GM19438 (cell line): ENCODE data around the gene MREG.
"Not testable (repeated sequence)": the region's sequence is repeated elsewhere in the genome, so short reads cannot be mapped to it uniquely, and the experiment has no call there.

ENCODE experiments used
- ATAC-seq: cut with Tn5 transposase; IDR thresholded peaks from one replicate; pipeline ENCODE4 v1.9.1; 2021; ENCODE audit warnings: low read depth; ENCODE audit not compliant: unreplicated experiment

Gene MREG

DNA sequence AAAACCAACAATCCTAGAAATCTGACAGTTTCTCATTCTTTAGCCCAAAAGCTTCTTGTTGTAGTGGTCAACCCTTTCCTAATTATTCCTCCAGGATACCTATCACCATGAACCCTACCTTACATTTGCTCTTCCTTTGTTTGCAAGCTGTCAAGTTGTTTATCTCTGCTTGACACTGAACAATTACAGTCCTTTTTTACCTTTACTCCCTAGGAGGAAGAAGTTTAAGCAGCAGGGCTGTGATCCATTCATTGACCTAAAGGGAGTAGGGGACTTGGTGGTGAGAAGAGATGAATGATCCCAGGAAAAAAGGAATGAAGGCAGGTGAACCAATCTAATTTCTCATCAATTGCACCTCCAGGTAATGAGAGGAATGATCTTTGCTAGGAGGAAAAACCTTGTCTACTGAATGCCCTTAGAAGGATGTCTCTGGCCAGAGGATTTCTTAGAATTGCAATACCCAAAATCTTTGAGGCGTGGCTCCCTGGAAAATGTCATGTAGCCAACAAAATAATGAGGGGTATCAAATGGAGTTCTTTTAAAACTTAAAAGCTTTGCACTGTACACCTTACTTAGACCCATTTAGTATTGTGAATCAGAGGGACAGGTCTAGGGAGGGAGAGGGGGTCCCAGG, 47.7 kb downstream of the MREG start:
- ATAC-seq: no peak

DNA sequence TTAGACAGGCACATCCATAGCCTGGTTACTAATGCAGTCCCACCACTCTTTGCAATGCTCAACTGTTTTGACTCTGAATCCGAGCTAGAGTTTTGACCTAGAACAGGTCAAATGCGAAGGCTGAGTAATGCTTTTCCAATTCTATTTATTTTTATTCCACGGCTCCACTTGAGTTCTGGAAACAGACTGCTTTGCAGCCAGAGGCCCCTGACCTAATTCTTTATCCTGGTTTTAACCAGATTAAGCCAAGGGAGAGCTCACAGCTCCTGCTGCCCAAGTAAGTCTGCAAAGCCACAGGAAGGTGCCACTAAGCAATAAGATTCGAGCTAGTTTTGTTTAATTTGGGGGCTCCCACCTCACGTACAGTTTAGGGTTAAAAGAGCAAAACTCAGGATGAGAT, 51.4 kb downstream of the MREG start:
- ATAC-seq: no peak

DNA sequence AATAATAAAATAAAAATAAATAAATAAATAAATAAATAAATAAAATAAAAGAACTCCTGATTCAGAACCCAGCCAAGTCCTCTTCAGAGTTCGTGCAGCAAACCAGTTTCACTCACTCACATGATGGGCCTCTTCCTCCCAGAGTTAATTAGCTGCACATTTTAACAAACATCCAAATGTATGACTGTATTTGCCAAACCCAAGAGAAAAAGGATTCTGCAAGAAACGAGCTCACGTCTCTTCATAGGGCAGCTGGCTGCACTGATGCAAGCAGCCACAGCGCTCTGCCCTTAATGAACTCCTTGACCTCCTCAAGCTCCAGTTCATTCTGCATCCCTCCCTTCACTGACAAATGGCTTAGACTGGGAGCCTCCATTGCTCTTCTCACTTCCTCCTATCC, 55.1 kb downstream of the MREG start:
- no peak for ATAC-seq

DNA sequence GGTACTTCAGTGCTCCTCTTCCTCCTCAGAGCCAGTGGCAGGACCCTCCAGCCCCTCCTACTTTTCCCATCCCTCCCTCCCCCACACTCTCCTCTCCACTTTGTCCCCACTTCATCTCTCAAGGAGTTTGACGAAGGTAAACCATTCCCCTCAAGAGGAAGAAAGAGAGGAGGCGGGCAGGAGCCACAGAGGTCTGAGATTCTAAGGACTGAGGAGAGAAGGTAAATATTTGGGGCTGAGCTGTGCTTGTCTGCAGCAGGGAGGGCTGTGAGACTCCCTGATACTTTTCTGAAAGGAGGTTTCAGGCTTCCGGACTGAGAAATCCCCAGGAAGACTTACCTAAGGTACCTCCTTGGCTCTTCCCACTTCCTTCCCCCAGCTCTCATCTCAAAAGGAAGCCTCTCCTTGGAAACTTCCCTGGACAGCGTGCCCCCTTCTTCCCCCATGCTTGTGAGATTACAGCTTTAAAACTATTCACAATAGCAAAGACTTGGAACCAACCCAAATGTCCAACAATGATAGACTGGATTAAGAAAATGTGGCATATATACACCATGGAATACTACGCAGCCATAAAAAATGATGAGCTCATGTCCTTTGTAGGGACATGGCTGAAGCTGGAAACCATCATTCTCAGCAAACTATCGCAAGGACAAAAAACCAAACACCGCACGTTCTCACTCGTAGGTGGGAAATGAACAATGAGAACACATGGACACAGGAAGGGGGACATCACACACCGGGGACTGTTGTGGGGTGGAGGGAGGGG, 55.8 kb downstream of the MREG start:
- not testable (repeated sequence) for ATAC-seq

DNA sequence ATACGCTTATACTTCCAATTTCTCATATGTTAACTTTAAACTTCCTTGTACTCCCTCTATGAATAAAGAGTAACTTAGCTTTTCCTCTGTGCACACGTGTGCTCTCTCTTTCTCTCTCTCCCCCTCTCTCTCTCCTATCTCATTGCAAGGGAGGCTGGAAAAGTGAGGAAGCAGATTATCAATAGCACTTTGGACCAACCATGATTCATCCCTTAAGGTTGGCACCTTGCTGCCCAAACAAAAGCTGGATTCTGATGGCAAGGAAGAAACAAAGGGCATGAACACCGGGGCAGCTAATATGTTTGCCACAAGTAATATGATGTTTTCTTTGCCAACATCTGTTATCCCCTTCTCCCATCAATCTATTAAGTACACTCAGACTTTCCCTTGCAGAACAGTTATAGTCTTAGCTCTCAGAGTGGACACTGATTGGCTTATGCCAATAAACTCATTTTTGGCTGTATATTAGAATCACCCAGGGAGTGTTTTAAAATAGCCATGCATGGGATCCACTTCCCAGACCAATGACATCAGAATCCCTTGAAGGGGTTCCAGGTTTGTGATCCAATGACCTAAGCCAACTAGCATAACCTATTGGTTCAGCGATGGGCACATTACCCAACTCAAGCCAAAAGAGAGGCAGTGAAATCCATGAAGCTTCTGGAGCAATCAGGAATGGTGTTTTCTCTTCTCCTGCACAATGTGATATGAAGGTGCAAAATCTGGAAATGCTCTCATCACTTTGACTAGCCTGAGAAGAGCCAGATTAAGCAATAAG, 60.3 kb downstream of the MREG start:
- ATAC-seq: no peak

DNA sequence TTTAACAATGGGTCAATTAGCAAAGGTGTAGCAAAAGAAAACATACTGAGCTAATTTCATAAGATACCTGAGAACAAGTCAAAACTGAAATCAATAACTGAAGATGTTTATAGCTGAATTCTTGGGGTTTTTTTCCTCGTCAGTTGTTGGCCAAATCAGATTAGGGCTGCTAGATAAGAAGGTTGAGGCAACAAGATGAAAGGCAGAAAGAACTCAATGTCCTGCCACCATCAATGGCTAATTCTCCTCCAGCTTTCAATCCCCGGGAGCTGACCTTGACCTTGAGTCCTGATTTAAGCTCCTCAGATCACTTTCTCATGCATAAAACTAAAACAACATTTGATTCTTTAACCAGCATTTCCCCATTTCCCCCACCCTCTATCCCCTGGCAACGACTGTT, 61.8 kb downstream of the MREG start:
- no peak for ATAC-seq

DNA sequence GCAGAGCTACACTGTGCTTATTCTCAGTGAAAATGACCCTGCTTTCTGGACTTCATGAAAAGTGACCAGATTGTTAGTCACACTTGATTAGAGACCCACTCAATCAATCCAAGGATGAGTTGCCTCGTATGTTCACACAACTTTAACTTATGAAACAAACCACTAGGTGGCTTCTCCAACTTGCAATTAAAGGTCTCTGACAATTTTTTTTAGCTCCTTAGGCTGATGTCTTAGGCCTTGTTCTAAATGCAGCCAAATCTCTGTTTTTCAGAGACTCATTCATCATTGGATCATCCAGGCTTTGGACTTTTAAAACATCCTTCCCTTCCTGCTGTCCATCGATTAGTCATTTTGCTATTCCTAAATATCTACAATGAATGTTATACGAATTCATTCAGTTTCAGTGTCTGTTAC, 63.4 kb downstream of the MREG start:
- peak; percentile 80 for ATAC-seq

DNA sequence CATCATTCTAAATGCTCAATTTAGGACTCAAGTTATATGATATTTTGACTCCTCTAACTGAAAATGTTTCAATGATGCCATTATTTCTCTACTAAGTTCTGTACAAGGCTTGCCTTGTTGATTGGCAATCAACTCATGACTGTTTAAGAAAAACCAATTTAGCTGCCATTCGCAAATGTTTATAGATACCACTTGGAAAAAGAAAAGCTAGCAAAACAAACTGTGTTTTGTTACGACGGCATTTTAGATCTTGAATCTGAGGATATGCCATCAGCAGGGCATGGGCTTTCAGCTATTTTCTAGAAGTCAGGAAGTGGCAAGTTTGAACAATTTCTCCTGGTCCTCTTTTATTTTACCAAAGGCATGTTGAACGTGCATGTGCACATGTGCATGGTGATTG, 65.3 kb downstream of the MREG start:
- ATAC-seq: no peak

DNA sequence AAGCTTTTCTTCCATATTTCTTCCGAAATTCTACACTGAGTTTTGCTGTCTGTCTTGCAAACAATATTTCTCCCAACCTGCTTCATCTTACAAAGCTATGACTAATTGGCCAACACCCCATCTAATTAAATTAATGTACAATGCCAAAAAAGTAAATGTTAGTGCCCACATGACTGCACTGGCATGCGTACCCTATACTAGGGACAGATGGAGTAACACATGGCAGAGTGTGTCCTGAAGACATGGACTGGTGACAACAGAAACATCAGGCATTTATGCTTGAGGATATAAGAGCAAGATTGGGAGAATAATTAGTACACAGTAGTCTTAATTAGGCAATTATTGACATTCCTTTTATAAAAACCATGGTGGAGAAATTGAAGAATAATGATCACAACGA, 66.8 kb downstream of the MREG start:
- no peak for ATAC-seq

DNA sequence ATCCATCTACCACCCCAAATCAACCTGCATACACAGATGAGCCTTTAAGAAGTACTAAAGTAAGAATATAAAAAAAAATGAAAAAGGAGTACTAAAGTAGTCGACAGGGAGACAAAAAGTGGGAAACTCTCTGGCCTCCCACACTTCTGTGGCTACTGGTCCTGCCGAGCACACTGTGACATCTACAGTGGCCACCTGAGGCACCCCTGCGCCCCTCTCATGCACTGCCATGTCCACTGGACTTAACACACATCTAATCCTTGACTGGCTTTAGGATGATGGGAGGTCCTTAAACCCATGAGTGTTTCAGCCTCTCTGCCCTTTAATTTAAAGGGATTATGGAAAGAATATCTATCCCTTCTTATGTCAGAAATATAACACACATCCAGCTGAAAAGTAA, 71.2 kb downstream of the MREG start:
- ATAC-seq: no peak

DNA sequence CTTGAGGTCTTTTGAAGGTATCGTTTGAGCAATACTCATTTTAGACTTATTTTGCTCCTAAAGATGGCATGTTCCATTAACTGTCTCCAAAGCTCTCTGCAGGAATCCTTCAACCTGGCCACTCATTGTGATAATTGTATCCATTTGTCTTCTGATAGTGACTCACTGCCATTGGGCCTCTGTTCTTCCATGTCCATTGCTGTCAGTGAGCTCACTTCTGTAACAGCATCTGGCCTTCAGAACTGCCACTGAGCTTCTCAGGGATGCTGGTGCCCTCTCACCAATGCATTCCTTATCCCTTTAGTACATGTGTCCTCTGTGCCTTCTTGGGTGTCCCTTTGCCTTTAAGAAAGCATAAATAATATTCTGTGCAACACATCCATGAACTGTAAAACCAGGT, 71.6 kb downstream of the MREG start:
- ATAC-seq: no peak

DNA sequence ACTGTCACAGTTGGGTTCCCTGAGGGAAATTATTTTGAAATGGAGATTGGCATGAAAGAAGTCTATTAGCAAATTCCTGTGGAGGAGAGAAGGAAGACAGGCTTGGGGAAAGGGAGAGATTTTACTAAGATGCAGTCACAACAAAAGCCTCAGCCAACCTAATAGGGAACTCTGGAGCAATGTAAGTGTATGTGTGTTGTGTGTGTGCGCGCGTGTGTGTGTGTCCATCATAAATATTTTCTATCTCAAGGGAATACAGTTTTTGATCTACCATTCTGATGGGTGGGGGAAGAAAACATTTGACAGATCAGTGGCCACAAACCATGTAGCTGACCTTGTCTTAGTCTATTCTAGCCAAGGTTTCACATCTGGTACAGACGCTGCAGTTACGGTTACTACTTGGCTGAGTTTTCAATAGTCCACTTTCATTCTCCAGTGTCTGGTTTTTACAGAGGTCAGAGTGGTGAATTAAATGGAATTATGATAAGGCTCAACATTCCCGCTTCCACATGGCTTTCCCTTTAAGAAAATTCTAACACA, 72.6 kb downstream of the MREG start:
- no peak for ATAC-seq

DNA sequence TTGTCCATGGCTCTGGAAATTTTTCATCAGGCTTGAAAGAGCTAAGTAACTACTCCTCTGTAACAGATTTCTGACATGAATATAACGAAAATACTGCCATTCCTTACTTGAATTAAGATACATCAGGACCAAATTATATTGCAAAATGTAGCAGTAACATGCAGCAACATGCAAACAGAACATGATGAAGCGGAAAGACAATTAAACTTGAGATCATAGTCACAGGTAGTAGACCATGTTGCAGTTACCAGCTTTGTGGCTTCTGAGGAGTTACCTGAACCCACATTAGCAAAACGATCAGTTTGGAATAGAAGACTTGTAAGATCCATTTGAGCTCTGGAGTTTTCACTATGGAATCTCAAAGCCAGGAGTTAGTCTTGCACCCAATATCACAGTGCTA, 76.2 kb downstream of the MREG start:
- no peak for ATAC-seq

DNA sequence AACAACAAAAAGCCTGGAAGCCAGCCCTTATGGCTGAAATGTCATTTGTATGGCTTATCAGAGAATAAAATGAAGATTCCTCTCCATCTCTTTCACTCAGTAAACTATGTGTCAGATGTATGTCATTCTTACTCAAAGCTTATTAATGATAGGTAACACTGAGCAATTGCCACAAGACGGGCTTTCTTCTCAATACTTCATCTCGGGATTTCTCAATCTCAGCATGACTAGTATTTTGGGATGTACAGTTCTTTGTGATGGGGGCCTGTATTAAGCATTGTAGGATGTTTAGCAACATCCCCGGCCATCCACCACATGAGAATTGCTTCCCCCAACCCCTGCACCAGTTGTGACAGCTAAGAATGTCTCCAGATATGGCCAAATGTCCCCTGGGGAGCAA, 80.2 kb downstream of the MREG start:
- no peak for ATAC-seq

DNA sequence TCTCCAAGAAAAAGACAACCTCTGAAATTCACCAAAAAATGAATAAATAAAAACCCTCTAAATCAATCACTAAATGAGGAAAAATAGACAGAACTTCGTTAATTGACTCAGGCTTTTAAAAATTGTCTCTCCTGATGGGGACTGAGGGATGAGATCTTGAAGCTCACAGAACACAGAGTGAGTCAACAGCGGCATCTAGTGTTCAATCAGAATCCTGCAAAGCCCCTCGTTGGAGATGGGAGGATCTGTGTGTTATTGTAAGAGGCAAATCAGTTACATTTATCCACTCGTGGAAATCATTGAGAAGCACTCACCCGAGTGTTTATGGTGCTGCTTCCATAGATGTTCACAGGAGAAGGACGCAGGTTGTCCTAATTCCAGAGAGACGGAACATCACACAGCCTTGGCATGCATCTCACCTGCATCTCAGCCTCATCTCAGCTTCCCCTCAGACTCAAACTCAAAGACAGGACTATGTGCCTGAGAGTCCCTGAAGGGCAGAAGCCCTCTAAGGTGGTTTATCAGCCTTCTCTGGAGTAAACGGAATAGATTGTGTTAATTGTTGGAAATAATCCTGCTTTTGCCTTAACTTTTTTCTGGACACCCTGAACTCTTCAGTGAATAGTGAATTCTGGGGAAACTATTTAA, 82.0 kb downstream of the MREG start:
- ATAC-seq: no peak

DNA sequence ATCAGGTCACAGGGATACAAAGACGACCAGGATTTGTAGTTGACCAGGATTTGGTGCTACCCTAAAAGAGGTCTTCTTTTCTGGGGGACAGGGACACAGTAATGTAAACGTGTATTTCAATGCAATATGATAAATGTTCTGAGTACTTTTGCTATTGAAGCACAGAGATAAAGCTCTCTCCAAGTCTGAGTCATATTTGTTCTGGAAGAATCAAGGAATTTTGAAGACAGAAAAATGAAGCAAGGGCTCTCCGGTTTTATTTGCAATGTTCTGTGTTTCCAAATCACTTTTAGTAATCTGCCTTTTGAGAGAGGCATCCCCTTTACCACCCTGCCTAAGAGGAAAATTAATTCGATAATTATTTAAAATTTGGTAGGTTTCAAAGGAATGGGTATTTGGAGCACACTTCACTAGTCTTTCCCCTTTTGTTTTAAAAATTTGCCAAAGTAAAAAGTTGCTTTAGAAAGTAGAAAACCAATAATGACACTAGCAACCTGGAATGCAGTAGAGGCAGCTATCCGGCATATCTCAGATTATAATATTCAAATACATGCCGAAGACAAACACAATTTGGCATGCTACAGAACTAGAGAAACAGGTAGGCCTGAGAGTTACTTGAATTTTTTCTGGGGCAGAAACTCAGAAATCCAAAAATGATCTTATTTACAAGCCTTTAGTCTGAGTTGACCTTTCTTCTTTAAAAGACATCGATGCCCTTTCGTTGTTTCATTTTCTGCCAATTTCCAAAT, 82.7 kb downstream of the MREG start:
- no peak for ATAC-seq

DNA sequence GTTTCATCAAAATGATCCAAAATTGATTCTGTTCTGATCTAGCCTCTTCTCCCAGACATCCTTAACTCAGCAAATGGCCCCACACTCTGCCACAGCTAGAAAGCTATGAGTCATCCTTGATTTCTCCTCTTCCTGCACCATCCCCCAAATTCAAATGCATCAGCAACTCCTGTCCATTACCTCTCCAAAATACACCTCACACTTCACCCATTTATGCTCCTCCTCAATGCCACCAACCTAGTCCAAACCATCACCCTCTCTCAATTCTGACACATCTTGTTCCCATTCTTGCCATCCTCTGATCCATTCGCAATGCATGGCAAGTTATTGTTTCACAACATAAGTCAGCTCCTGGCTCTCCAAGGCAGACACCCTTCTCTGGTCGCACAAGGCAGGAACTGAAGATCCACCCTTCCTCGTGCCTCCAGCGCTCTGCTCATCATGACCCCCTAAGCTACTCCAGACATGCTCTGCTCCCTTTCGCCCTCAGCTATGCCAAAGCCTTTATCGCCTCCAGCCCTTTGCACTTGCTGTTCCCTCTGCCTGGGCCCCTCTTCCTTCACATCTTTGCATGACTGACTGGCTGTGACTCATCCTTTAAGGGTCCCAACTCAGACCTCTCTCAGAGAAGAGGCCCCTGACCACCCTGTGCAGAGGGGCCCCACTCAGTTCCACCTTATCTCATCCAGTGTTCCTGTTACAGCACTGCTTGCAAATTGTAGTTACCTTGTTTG, 83.6 kb downstream of the MREG start:
- no peak for ATAC-seq

DNA sequence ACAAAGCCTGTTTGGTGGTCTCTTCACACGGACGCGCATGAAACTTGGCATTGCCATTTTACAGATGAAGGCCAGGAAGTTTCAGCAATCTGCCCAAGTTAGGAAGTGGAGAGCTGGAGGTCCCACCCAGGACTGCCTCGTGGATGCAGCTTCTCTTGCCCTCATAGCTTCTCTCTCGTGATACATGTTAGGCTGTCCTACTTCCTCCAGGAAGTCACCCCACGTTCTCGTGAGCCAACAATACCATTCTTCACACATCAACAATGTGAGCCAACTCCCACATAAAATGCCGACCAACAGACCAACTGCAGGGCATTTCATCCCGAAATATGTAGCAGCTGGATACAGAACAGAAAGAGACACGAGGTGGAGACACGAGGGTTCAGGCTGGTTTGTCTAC, 85.3 kb downstream of the MREG start:
- no peak for ATAC-seq

DNA sequence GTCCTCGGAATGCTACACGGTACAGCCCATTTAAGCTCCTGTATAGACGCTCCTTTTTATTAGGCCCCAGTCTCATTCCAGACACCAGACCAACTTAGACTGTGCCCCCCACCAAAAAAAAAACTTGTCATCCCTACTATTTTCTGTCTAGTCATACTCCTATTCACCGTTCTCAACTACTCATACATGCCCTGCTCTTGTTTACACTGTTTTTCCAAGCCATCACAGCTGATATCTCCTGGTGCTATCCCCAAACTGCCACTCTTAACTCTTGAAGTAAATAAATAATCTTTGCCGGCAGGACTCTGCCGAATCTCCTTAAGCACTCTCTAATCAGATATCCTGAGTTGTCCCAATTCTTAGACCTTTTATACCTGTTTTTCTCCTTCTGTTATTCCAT, 86.4 kb downstream of the MREG start:
- ATAC-seq: not testable (repeated sequence)

DNA sequence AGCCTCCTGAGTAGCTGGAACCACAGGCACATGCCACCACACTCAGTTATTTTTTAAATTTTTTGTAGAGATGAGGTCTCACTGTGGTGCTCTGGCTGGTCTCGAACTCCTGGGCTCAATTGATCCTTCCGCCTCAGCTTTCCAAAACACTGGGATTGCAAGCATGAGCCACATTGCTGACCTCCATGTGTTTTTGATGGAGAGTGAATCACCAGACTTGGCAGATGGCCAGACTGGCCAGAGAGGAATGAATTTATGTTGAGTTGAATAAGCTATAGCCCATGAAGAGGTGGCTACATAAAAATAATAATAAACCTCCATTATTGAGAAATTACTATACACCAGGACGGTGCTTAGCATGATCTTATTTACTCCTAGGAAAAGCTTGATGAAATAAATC, 91.5 kb downstream of the MREG start:
- no peak for ATAC-seq
